COLO668 (cell line): ENCODE measurements around the gene ZC3H8.

ENCODE experiments used
- DNase-seq: peaks from one replicate; lab custom pipeline; 2025; ENCODE audit not compliant: unreplicated experiment; lab: John Stamatoyannopoulos, UW

ZC3H8 gene

GRCh38 chr2:112166806-112167499, 87.9 kb downstream of the ZC3H8 start:
- DNase-seq = no peak

GRCh38 chr2:112165296-112165695, 89.5 kb downstream of the ZC3H8 start:
- DNase-seq = no peak

DNA sequence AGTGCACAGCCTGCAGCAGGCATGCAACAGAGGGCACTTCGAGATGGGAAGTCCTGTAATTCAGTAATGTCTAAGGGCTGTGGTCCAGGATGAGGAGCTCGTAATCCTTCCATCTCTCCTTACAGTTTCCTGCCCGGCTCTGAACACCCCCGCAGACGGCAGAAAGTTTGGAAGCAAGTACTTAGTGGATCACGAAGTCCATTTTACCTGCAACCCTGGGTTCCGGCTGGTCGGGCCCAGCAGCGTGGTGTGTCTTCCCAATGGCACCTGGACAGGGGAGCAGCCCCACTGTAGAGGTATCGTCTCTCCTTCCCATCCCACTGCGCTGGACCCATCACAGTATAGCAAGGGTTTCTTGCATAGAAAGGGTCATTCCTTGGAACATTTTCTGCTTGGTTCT, 90.0 kb downstream of the ZC3H8 start:
- no peak for DNase-seq

DNA sequence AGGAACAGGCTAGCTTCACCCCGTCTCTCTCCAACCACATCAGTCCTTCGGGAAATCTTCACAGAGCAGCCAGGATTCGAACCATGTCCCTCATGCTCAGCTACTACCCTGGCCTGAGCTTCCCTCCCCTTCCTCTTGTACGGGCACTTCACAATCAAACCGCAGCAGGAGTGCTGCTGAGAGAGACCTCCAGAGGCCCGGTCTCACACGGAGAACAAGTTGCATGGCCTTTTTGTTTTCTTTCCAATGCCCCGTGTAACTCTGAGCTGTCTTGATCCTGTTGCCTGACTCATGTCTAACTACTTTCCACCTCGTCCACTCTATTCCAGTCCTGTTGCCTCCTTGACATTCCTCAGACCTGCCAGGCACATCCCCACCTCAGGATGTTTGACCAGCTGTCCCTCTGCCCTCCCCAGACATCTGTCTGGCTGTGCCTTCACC, 91.3 kb downstream of the ZC3H8 start:
- peak; percentile 23 for DNase-seq

- DNase-seq = no peak
Measured at GRCh38 chr2:112162956-112163355, 91.9 kb downstream of the ZC3H8 start.

DNA sequence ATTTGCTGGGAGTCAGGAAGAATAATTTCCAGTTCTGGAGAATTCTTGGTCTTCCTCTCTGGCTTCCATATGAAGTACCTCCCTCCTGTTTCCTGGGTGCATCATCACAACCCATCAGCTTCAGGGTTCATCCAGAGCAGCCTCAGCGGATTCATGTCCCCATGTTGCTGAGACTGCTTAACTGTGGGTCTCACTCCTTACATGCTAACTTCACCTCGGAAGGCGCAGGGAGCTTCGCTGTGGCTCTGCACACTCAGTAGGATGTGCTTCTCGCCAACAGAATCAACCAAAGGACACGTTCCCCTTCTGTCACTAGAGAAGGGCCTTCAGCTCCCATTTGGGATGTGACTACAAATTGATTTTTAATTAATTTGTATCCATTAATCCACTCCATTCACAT, 92.5 kb downstream of the ZC3H8 start:
- no peak for DNase-seq
